Measurements from ENCODE around the gene CD163L1. TPM values are rescaled to one million over a fixed set of nuclear protein-coding genes. Genes with fewer than 3 reads are reported as not detected.

The CD163L1 gene
- total and polyA plus RNA-seq, 2 of the 8 experiments (the other 6 are each of a cell fraction or from before 2014, with no cell fraction given): 0.11 to 0.22 TPM

DNA sequence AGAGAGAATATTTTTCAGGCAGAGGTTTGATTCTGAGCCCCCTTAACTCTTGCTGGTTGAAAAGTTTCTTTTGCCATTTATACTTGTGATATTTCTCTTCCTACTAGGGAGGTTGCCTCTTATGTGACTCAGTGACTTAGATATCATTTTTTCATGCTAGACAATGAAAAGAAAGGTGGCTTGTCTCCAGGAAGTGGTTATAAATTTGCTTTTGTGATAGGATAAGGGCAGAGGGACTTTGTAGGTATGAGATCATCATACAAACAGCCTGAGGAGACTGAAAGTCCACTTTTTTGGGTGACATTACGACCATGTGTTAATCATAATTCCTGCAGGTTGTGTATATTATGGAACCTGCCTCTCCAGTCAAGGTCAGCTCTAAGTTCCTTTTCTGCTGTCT, 104.3 kb downstream of the CD163L1 start:
- WGBS, 2 experiments (ENCODE audit: extremely low coverage in 1 of 2, insufficient coverage in 1 of 2, insufficient read length in 1 of 2, insufficient replicate concordance in 2 of 2, low coverage in 1 of 2, low lambda C conversion rate in 2 of 2, missing lambda C conversion rate in 1 of 2): 82% methylated on average over 1 of the region's 1 CpG; no CpG with 5 or more reads in 1 of the 2 experiments
- CTCF ChIA-PET (ENCODE audit: partially characterized antibody): no interaction called here
- TF ChIP-seq TEAD4 (IDR thresholded peaks at IDR 0.05; ENCODE audit: low read depth, low read length) (no peak), JUND (IDR thresholded peaks at IDR 0.05; ENCODE audit: low read length) (no peak), TBP (IDR thresholded peaks at IDR 0.05; ENCODE audit: low read depth, low read length) (no peak), RNF2 (IDR thresholded peaks at IDR 0.05; ENCODE audit: borderline replicate concordance, low read depth, low read length, missing control alignments, poor library complexity, severe bottlenecking) (no peak), SUZ12 (IDR thresholded peaks at IDR 0.05; ENCODE audit: low read length) (no peak), KDM5A (IDR thresholded peaks at IDR 0.05; ENCODE audit: low read length) (no peak), NRF1 (IDR thresholded peaks at IDR 0.05; ENCODE audit: low read depth, low read length) (no peak), PHF8 (conservative IDR thresholded peaks at IDR 0.05; ENCODE audit: low read depth, low read length) (no peak)
- TF ChIP-seq, protein P1, sequence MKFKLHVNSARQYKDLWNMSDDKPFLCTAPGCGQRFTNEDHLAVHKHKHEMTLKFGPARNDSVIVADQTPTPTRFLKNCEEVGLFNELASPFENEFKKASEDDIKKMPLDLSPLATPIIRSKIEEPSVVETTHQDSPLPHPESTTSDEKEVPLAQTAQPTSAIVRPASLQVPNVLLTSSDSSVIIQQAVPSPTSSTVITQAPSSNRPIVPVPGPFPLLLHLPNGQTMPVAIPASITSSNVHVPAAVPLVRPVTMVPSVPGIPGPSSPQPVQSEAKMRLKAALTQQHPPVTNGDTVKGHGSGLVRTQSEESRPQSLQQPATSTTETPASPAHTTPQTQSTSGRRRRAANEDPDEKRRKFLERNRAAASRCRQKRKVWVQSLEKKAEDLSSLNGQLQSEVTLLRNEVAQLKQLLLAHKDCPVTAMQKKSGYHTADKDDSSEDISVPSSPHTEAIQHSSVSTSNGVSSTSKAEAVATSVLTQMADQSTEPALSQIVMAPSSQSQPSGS (IDR thresholded peaks at IDR 0.05; ENCODE audit: low read length): no peak
- TF ChIP-seq, protein P2, sequence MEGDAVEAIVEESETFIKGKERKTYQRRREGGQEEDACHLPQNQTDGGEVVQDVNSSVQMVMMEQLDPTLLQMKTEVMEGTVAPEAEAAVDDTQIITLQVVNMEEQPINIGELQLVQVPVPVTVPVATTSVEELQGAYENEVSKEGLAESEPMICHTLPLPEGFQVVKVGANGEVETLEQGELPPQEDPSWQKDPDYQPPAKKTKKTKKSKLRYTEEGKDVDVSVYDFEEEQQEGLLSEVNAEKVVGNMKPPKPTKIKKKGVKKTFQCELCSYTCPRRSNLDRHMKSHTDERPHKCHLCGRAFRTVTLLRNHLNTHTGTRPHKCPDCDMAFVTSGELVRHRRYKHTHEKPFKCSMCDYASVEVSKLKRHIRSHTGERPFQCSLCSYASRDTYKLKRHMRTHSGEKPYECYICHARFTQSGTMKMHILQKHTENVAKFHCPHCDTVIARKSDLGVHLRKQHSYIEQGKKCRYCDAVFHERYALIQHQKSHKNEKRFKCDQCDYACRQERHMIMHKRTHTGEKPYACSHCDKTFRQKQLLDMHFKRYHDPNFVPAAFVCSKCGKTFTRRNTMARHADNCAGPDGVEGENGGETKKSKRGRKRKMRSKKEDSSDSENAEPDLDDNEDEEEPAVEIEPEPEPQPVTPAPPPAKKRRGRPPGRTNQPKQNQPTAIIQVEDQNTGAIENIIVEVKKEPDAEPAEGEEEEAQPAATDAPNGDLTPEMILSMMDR (IDR thresholded peaks at IDR 0.05; ENCODE audit: control extremely low read depth in 1 of 3, insufficient read depth in 1 of 3, low read depth in 1 of 3, low read length in 3 of 3): no peak

More for the DNA sequence above, 104.3 kb downstream of the CD163L1 start:
- Histone ChIP-seq H3K4me2 (ENCODE audit: insufficient read depth in 1 of 2, low read depth in 2 of 2, low read length in 2 of 2) (no peak overlapping the region), H2AFZ (ENCODE audit: low read length) (no peak overlapping the region), H3K36me3 (ENCODE audit: control insufficient read depth in 2 of 4, insufficient read depth in 4 of 4, low read length in 3 of 4) (peaks cover 0 to 2% (median 0%) of the 10 kb centered on the region in 4 experiments; a peak in 1 of 8 replicates), H4K8ac (ENCODE audit: extremely low read depth, insufficient read depth, low read length) (no peak overlapping the region), H4K91ac (replicated peaks; ENCODE audit: insufficient read length, low read length) (no peak overlapping the region), H3K4me3 (ENCODE audit: extremely low read depth in 1 of 4, insufficient read depth in 2 of 4, low read depth in 3 of 4, low read length in 4 of 4) (no peak overlapping the region), H3K4ac (replicated peaks; ENCODE audit: insufficient read length, low read depth, low read length) (no peak overlapping the region), H3K23ac (ENCODE audit: insufficient read length) (no peak overlapping the region), H2AK5ac (ENCODE audit: low read depth, low read length) (no peak overlapping the region), H3K4me1 (replicated peaks in 1 of 4; ENCODE audit: control insufficient read depth in 3 of 4, insufficient read depth in 4 of 4, low read length in 3 of 4) (no peaks in the 10 kb centered on the region), H2BK12ac (ENCODE audit: low read depth, low read length) (no peak overlapping the region), H2BK20ac (ENCODE audit: low read length) (no peak overlapping the region), H3K27me3 (replicated peaks in 1 of 4; ENCODE audit: control insufficient read depth in 3 of 4, extremely low read depth in 1 of 4, insufficient read depth in 3 of 4, low read length in 3 of 4) (no peaks in the 10 kb centered on the region), H2BK120ac (replicated peaks; ENCODE audit: low read depth, low read length) (no peak overlapping the region), H3K18ac (ENCODE audit: extremely low read depth, low read length) (no peak overlapping the region), H4K5ac (ENCODE audit: insufficient read length, low read depth, low read length) (no peak overlapping the region), H3K9ac (replicated peaks in 1 of 4; ENCODE audit: extremely low read depth in 1 of 4, low read depth in 3 of 4, low read length in 3 of 4) (no peak overlapping the region), H4K20me1 (replicated peaks in 1 of 2; ENCODE audit: control insufficient read depth in 1 of 2, insufficient read depth in 2 of 2, low read length in 2 of 2) (no peaks in the 10 kb centered on the region), H3K9me3 (ENCODE audit: insufficient read depth in 2 of 2, low read depth in 1 of 2, low read length in 1 of 2) (peaks cover 8 to 16% of the 10 kb centered on the region in 2 experiments), H3K79me2 (ENCODE audit: control insufficient read depth in 1 of 2, insufficient read depth in 2 of 2, low read length in 2 of 2) (no peaks in the 10 kb centered on the region), H3K56ac (replicated peaks; ENCODE audit: insufficient read length, low read depth, low read length) (no peak overlapping the region), H3K27ac (ENCODE audit: low read depth, low read length) (no peak overlapping the region), H2BK15ac (ENCODE audit: low read length) (no peak overlapping the region), H3K23me2 (ENCODE audit: low read depth, low read length) (no peaks in the 10 kb centered on the region), H3K79me1 (ENCODE audit: low read depth, low read length) (no peaks in the 10 kb centered on the region), H3K14ac (ENCODE audit: insufficient read length) (no peak overlapping the region), H2BK5ac (ENCODE audit: low read depth, low read length) (no peak overlapping the region)
- DNase-seq (ENCODE audit: low read depth in 1 of 2, low spot score in 2 of 2) (no peak), FAIRE-seq (no peak)
- POLR2A ChIA-PET (ENCODE audit: partially characterized antibody): no interaction called here
